Suppressor macrophage treated with lipopolysaccharide for 1 hour (primary cell): ENCODE measurements around the gene CARMIL1.
A peak's percentile ranks its signal among the peaks of the same experiment; 100 is the strongest.

Source experiments
- DNase-seq, 3 donors: peaks; one replicate each; pipeline ENCODE4 v3.0.0-alpha.2; 2020 to 2022

Gene CARMIL1

DNA sequence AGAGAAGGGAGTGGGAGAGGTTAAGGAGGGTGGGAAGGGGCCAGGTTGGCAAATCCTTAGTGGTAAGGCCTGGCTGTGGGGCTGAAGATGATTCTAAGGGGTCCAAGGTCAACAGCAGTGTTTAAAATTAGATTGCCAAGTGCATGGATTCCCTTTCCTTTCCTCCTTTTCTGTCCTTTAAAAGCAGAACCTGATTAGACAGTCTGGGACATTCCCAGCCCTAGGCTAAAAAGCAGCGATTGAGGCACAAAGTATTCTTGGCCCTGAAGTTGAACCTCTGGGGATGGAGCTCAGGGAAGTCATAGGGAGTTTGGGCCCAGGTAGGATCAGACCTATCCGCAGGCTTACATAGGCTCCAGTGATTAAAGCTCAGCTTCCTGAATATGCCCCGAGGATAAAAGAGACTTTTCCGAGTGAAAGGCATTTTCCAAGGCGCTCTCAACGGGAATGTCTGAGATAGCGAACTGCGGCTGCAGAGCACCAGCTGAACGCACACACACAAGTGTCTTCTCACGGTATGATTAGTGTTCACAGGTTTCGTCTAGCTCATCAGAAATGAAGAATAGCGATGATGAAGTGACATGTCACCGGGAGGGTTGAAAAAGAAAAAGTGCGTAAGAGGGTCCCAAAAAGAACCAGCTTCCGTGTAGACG is 787 bp upstream of the CARMIL1 start:
- DNase-seq = peak; percentile 50 to 54 (median 53)

DNA sequence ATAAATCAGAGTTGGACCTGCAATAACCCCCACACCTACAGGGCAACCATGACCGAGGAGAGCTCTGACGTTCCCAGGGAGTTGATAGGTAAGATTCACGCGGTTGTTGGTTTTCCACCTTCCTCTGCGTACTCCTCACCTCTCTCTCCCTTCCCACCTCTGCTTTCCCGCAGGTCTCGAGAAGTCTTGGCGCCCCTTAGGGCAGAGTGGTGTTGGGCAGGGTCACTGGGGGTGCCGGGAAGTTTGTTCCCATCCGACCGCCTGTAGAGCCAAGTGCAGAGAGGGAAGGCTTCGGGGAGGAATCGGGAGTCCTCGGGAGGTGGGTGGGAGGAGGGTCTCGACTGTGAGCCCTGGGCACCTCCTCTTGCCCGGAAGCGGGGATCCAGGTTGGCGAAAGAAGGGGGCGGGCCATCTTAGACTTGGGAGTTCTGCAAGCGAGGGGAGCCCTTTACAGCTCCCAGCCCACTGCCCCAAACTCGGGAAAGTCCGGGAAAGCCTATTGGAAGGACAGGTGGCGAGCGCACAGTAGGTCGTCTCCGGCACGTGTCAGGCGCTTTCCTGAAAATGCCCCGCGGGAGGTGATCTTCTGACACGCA is 672 bp downstream of the CARMIL1 start:
- DNase-seq = no peak

DNA sequence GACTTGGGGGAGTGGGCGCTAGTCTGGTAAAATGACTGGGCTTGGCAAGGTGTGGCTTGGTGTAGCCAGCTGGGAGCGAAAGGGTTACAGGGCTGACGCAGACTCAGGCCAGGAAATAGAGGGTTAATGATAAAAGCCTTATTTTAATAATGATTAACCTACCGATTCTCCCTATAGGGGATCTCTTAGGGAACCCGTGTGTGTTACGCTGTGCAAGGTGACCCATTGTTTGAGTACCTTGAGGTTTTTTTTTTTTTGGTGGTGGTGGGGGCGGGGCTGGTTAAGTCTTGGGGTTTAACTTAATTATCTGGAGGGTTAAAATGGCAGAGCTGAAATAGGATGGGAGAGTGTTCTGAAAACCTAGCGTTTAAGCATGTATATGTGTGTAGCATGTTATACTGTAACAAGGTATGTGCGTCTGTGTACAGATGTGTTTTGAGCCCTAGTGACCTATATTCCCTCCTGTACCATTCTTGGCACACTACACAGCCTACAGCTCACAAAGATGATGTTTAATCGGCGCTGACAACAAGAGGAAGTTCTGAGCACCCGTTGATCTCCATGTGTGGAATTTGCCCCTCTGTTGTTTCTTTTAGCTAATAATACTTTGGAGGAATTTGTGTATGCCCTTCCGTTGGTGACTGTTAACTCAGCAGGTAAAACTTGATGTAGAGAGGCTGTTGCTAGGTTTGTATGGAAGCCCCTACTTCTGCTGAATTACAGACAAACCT is 1.3 kb downstream of the CARMIL1 start:
- DNase-seq = no peak

DNA sequence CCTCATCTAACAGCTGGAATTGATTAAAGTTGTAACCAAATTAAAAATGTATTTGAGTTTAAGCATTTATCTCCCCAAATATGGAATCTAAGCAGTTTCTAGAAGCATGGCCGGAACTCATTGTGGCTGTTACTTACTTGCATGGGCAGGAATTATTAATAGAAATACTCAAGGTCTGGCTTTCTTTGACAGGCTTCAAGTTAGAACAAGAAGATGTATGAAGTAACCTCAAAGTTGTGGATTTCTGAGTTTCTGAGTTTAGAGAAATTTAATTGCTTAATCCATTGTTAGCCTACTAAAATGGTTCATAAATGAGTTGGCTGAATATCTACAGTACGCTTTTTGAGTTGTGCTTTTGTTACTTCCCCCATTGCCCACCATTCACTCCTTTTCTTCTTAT is 7.7 kb downstream of the CARMIL1 start:
- DNase-seq = no peak

DNA sequence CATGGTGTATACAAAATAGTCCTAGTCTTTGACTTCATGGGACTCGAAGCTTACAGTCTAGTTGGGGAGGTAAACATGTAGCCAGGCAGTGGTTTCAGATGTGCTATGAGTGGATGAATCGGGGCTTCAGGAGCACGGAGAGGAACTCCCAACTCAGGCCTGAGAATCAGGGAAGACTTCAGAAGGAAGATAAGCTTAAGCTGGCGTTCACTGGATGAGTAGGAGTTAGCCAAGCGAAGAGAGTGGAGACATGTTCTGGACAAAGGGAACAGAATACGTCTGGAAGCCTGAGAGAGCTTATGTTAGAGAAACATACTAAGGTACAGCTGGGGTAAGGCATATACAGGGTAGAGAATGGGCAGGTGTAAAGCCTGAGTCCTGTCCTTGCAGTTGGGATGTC is 8.8 kb downstream of the CARMIL1 start:
- no peak for DNase-seq

DNA sequence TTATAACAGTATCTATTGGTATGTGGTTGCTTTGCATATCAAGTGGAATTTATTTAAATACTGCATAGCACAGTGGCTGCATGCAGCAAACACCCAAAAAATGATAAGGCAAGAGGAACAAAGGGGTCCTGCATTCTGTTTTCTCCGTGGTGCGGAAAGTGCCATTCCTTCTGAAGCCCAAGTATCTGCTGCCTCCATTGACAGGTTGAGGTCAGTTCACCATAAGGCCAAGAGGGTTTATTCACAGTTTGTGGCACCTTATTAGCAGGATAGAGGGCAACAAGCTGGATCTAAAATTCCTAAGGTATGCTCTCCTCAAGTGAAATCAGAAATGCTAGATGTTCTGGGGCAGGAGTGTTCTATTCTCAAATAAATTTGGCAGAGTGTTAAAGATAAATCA is 9.3 kb downstream of the CARMIL1 start:
- DNase-seq = no peak

DNA sequence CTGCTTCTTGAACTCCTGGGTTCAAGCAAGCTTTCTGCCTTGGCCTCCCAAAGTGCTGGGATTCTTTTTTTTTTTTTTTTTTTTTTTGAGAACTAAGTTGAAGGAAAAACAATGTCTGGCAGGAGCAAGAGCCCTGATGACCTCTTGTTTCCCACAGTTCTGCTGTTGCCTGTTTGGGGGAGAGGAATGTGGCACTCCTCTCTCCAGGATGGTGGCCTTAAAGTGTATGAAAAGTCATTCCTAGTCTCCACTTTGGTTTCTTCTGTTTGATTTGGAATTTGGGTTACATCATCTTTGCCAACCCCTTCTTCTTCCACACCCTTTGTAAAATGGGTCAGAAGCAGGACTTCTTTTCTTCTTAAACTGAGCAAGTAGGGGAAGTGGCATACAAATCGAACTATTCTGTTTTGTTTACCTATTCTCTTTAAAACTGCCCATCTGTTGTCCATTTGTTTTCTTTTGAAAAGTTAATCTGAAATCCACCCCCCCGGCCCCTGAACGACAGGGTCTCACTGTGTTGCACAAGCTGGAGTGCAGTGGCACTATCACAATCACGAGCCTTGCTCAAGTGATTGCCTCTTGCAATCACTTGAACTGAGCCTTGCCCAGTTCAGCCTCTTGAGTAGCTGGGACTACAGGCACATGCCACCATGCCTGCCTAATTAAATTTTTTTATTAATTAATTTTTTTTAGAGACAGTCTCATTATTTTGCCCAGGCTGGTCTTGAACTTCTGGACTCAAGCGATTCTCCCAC is 11.3 kb downstream of the CARMIL1 start:
- no peak for DNase-seq

DNA sequence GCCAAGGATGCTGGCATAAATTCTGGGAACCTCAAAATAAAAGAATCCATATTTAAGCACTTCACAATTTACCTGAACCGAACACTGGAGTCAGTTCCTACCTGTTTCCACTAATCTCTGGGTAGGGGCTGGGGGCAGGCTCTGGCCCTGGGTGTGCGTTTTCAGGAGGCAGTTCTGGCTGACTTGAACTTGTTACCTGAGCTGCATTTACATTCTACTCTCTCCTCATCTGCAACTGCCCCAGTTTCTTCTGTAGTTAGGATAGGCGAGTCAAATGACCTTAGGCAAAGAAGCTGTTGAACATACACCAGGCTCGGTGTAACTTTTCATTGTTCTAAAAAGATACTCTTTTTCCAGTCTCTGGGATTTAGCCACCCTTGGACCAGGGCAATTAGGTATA is 13.2 kb downstream of the CARMIL1 start:
- DNase-seq = no peak

DNA sequence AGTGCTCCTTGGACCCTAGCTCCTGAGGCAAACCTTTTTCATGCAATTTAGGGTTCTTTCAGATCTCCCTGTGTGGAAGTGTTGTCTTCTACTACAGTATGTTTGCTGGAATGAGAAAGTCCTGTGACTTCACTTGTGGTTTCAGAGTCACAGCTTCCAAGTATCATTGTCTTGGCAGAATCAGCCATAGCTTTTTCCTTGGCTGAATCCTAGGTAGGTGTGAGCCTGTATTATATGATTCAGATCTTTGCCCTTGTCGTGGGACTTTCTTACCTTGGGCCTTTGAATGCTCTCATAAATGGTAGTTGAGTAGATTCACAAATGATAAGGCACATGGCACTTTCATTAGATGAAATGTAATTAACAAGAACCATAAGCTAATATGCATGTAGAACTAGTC is 16.5 kb downstream of the CARMIL1 start:
- DNase-seq = no peak

GRCh38 chr6:25296217-25296905 is 17.2 kb downstream of the CARMIL1 start:
- DNase-seq = no peak

- no peak for DNase-seq
Measured at GRCh38 chr6:25297039-25297441, 17.9 kb downstream of the CARMIL1 start.

DNA sequence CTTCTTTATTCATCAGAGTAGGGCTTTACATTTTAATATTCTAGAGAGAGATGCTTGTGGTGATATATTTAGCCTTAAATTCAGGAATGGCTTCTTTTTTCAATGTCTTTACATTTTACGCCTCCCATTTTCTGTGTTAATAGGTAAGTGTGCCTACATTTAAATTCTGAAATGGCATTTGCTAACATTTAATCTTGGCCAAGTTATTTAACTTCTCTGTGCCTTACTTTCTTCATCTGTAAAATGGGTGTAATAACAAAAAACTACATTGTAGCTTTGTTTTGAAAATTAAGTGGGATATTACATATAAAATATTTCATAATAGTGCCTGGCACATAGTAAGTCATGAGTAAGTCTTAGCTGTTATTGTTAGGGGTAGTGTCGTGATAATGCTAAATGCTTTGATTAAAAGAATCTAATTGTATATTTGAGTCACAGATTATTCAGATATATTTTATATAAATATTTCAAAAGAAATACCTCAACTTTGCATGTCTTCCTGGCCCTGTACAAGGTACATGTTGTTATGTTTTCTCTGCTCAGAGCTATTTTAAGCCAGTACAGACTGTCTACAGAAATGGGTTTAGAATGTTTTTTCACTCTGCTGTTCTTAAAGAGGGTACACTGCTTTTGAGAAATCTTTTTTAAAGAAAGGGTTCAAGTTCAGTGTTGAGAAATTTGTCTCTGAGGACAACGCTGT is 18.8 kb downstream of the CARMIL1 start:
- no peak for DNase-seq

DNA sequence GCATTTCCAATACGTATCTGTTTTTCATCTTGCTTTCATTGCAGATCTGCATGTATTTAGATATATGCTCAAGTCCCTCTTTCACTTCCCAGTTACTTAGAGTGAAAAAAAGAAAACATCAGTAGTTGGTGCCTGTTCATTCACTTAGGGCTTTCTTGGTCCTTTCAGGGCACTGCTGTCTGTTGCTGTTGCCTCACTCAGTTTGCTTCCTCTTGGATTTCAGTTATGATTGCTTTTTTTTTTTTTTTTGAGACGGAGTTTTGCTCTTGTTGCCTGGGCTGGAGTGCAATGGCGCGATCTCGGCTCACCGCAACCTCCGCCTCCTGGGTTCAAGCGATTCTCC is 19.3 kb downstream of the CARMIL1 start:
- DNase-seq = peak in 2 of 3 donors; percentile 48 to 51

- DNase-seq = peak; percentile 68 to 84 (median 84)
Measured at GRCh38 chr6:25301362-25301761, 22.2 kb downstream of the CARMIL1 start.

- DNase-seq = no peak
Measured at GRCh38 chr6:25302151-25302550, 23.0 kb downstream of the CARMIL1 start.

GRCh38 chr6:25302677-25303128 is 23.5 kb downstream of the CARMIL1 start:
- peak; percentile 28 to 59 (median 56) for DNase-seq

DNA sequence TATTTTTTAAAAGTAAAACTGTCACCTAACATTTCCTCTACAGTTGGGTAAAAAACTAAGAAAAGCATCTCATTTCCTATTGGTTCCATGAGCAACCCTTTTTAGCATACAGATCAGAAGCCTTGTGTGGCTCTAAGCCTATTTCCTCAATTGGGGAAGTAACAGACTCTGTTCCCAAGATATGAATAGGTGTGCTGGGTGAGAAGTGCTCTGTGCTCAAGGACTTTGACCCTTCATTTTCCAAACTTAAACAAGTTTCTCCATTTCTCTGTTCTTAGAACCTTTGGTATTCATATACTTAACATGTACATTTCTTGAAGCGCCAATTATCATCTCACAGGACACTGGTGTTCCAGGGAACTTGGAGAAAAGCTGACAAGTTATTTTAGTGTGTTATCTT is 24.1 kb downstream of the CARMIL1 start:
- DNase-seq = no peak

GRCh38 chr6:25306379-25306778 is 27.2 kb downstream of the CARMIL1 start:
- DNase-seq = no peak

DNA sequence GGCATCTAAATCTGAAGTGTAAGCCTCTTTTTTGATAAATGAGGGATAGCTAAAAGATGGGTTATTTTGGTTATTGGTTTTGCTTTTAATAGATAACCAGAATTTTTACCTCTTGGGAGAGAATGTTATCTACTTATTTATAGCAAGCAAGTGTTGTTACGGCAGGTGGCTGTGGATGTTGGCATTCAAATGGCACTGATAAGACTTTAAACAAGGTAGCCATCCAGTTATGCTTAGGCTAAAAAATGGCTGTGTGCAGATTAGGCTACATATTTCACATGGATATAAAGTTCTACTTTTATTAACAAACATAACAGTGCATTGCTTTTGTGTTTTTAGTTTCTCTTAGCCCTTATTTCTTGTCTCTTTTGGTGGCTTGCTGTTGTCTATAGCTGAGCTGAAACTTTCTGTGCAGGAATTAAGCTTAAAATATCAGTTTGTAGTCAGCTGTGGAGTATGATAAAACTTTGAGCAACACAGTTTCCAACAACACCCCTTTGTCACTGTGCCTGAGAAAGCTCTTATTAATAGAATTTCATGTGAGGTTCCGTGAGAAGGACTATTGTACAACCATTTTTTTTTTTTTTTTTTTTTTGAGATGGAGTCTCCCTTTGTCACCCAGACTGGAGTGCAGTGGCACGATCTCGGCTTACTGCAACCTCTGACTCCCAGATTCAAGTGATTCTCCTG is 28.8 kb downstream of the CARMIL1 start:
- no peak for DNase-seq

DNA sequence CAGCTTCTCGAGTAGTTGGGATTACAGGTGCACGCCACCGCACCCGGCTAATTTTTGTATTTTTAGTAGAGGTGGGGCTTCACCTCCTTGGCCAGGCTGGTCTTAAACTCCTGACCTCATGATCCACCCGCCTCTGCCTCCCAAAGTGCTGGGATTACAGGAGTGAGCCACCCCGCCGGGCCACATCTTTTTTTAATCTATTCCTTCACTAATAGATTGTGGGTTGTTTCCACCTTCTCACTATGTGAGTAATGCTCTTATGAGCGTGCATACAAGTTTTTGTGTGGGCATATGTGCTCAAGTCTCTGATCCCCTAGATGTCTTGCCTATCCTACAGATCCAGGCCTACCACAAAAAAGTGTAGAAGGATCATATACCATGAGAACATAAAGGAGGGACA is 30.7 kb downstream of the CARMIL1 start:
- DNase-seq = peak in 2 of 3 donors; percentile 18 to 21

DNA sequence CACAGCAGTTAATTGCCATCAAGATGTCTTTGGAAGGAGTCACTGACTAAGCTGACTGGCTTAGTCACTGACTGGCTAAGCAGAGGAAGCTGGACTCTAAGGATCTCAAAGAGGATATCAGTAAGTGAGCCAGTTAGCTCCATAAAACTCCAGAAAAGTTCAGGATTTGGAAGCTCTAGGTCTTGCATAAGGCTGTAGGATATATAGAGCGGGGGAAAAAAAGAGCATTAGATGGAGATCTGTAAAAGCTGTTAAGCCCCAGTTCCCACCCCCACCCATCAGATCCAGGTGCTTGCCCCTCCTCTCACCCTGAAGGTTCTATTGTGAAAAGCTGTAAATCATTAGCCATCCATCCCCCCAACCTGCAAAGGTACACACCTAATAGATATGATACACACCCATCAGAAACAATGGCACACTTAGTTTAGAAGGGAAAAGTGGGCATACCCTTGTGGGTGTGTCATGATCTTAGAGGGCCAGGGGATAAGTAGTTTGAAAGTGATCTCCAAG is 32.2 kb downstream of the CARMIL1 start:
- DNase-seq = peak; percentile 29 to 40 (median 39)
